Measurements from ENCODE around the gene ZFAND3. TPM values are rescaled to one million over a fixed set of nuclear protein-coding genes. Genes with fewer than 3 reads are reported as not detected.

Gene ZFAND3
- polyA plus RNA-seq, 2 of the 4 experiments (the other 2 are of a cell fraction): 12.0 to 50.0 TPM

- DNase-seq (ENCODE audit: low read depth in 1 of 2, low spot score in 1 of 2) (no peak), ATAC-seq (no peak), FAIRE-seq (no peak)
- 87% methylated on average over 3 of the region's 3 CpGs for WGBS (ENCODE audit: missing lambda C conversion rate)
- Histone ChIP-seq H3K4me3 (no peak overlapping the region), H3K4me1 (no peaks in the 10 kb centered on the region), H3K27ac (no peak overlapping the region), H3K9me3 (no peaks in the 10 kb centered on the region), H3K4me2 (no peak overlapping the region)
- CTCF ChIA-PET: no interaction called here
- TF ChIP-seq USF2 (IDR thresholded peaks at IDR 0.05) (no peak), BCL3 (IDR thresholded peaks at IDR 0.05) (no peak), HOXB5 (CRISPR knock-in tag; IDR thresholded peaks at IDR 0.05) (no peak), CHD2 (IDR thresholded peaks at IDR 0.05; ENCODE audit: low read length, partially characterized antibody) (no peak), MAZ (IDR thresholded peaks at IDR 0.05; ENCODE audit: borderline replicate concordance, low read depth, low read length) (no peak), KDM1A (IDR thresholded peaks at IDR 0.05; ENCODE audit: low read depth) (no peak), HOXB13 (CRISPR knock-in tag; IDR thresholded peaks at IDR 0.05; ENCODE audit: low read depth) (no peak), POLR2AphosphoS2 (conservative IDR thresholded peaks at IDR 0.05; ENCODE audit: low read length) (no peak), CHD4 (IDR thresholded peaks at IDR 0.05; ENCODE audit: borderline replicate concordance) (no peak), RFX5 (IDR thresholded peaks at IDR 0.05) (no peak), PHF8 (IDR thresholded peaks at IDR 0.05; ENCODE audit: borderline replicate concordance, low read depth) (no peak), CEBPB (IDR thresholded peaks at IDR 0.05) (no peak)
- POLR2A ChIA-PET: no interaction called here
These were observed 10.4 kb upstream of the ZFAND3 start for GRCh38 chr6:37809197-37809543.

GRCh38 chr6:37812841-37813240 is 6.7 kb upstream of the ZFAND3 start:
- no peak overlapping the region for H3K4me2 ChIP-seq
- no peak for DNase-seq (ENCODE audit: low read depth in 1 of 2, low spot score in 1 of 2)
- no peak overlapping the region for H3K27ac ChIP-seq
- POLR2A ChIA-PET: interaction anchor here (0.7 kb wide), 1 partner anchor 24 kb away, joined by 5 read pairs; no protein-coding TSS in a partner anchor
- no peak for TF ChIP-seq RNF2 (IDR thresholded peaks at IDR 0.05; ENCODE audit: borderline replicate concordance, low read depth)
- TF ChIP-seq JUNB (IDR thresholded peaks at IDR 0.05): no peak
- TF ChIP-seq HES2 (IDR thresholded peaks at IDR 0.05): no peak
- TF ChIP-seq NR3C1 (IDR thresholded peaks at IDR 0.05): no peak
- TF ChIP-seq PHF8 (IDR thresholded peaks at IDR 0.05; ENCODE audit: borderline replicate concordance, low read depth): no peak
- no peak for TF ChIP-seq MAZ (IDR thresholded peaks at IDR 0.05; ENCODE audit: borderline replicate concordance, low read depth, low read length)
- H3K4me1 ChIP-seq: peaks cover 1% of the 10 kb centered on the region; the same call in 1 of the 3 replicates
- no peak for FAIRE-seq
- CTCF ChIA-PET: interaction anchor here (1.0 to 2.5 kb wide), 2 partner anchors 22 to 121 kb away, joined by 3 to 6 read pairs; no protein-coding TSS in a partner anchor
- no peaks in the 10 kb centered on the region for H3K9me3 ChIP-seq
- H3K4me3 ChIP-seq: no peak overlapping the region
- no peak for ATAC-seq
- 57% methylated on average over 1 of the region's 1 CpG for WGBS (ENCODE audit: missing lambda C conversion rate)

- Histone ChIP-seq H3K9me3 (no peaks in the 10 kb centered on the region), H3K4me2 (no peak overlapping the region), H3K4me1 (peaks cover 6% of the 10 kb centered on the region; the same call in 2 of the 3 replicates), H3K4me3 (no peak overlapping the region), H3K27ac (no peak overlapping the region)
- ChIA-PET CTCF (no interaction called here), POLR2A (no interaction called here)
- DNase-seq (ENCODE audit: low read depth in 1 of 2, low spot score in 1 of 2): no peak
- no peak for FAIRE-seq
- 79% methylated on average over 6 of the region's 6 CpGs for WGBS (ENCODE audit: missing lambda C conversion rate)
- ATAC-seq: no peak
- TF ChIP-seq RAD21 (conservative IDR thresholded peaks at IDR 0.05 in 1 of 2, IDR thresholded peaks at IDR 0.05 in 1 of 2): no peak
- TF ChIP-seq EHF (CRISPR knock-in tag; IDR thresholded peaks at IDR 0.05): no peak
- TF ChIP-seq SMC3 (IDR thresholded peaks at IDR 0.05): no peak
- TF ChIP-seq RCOR1 (IDR thresholded peaks at IDR 0.05; ENCODE audit: low read depth, low read length): no peak
- TF ChIP-seq HDAC2 (IDR thresholded peaks at IDR 0.05): no peak
- no peak for TF ChIP-seq NFE2L2 (conservative IDR thresholded peaks at IDR 0.05; ENCODE audit: low read length)
- TF ChIP-seq EP300 (IDR thresholded peaks at IDR 0.05): no peak
- TF ChIP-seq CHD2 (IDR thresholded peaks at IDR 0.05; ENCODE audit: low read length, partially characterized antibody): no peak
- no peak for TF ChIP-seq CEBPB (IDR thresholded peaks at IDR 0.05)
- TF ChIP-seq PBX3 (IDR thresholded peaks at IDR 0.05): no peak
- no peak for TF ChIP-seq HMGXB4 (CRISPR knock-in tag; IDR thresholded peaks at IDR 0.05; ENCODE audit: borderline replicate concordance)
- TF ChIP-seq POLR2A (IDR thresholded peaks at IDR 0.05; ENCODE audit: low read length): no peak
- no peak for TF ChIP-seq ATOH8 (CRISPR knock-in tag; IDR thresholded peaks at IDR 0.05; ENCODE audit: low read depth)
- no peak for TF ChIP-seq NPAS2 (CRISPR knock-in tag; IDR thresholded peaks at IDR 0.05; ENCODE audit: borderline replicate concordance)
- no peak for TF ChIP-seq ZC3H11A (IDR thresholded peaks at IDR 0.05)
- no peak for TF ChIP-seq HEYL (CRISPR knock-in tag; IDR thresholded peaks at IDR 0.05)
- no peak for TF ChIP-seq EHMT2 (IDR thresholded peaks at IDR 0.05; ENCODE audit: low read depth)
These were observed 5.2 kb upstream of the ZFAND3 start for GRCh38 chr6:37814374-37814773.

All from A549 (cell line).